Head of caudate nucleus (tissue), 42 donors: ENCODE data around the gene LRFN3.
"Not testable (repeated sequence)": the region's sequence is repeated elsewhere in the genome, so short reads cannot be mapped to it uniquely, and the experiment has no call there.

Source experiments
- DNase-seq, 42 donors: peaks; one replicate each; pipeline versions ENCODE4 v3.0.0 to v3.0.0-alpha.2; 2020 to 2021; ENCODE audit warnings: mixed read lengths in 7 of 42
- intact Hi-C: fragments of 100-400 bp; cut with DNase I; formaldehyde crosslinking; loops from one replicate; pipeline ENCODE4 v1.15.0; 2022

LRFN3 gene

GRCh38 chr19:35935911-35936737 lies at the start of gene LRFN3:
Gene LRFN3 (plus strand): TSS chr19:35936374. CDS start chr19:35939426, 3,052 bp downstream.
- DNase-seq, result peak; percentile 75 to 95 (median 86)
- intact Hi-C loops, result loop anchor here (2.0 to 10.0 kb wide), 2 partner anchors 53 to 191 kb away; partner anchors contain the start of genes IGFLR1, LIN37, PSENEN and U2AF1L4

- intact Hi-C loops, result no loop called here
Observed at GRCh38 chr19:35887197-35887596, 49.0 kb upstream of the LRFN3 start.

GRCh38 chr19:35888398-35888797 lies 47.8 kb upstream of the LRFN3 start:
- intact Hi-C loops, result no loop called here
- DNase-seq, result no peak

More at GRCh38 chr19:35887197-35887596, 49.0 kb upstream of the LRFN3 start:
- no peak for DNase-seq

GRCh38 chr19:35889370-35890112 lies 46.6 kb upstream of the LRFN3 start:
- DNase-seq, result no peak
- intact Hi-C loops, result no loop called here

GRCh38 chr19:35890113-35890650 lies 46.0 kb upstream of the LRFN3 start:
- DNase-seq, result no peak
- intact Hi-C loops, result no loop called here

- DNase-seq, intact Hi-C loops: not testable (repeated sequence)
Observed at GRCh38 chr19:35891819-35892218, 44.4 kb upstream of the LRFN3 start.

- intact Hi-C loops, result no loop called here
- no peak for DNase-seq
Observed at GRCh38 chr19:35894342-35894741, 41.8 kb upstream of the LRFN3 start.

GRCh38 chr19:35895911-35896642 lies 40.1 kb upstream of the LRFN3 start:
- intact Hi-C loops, result no loop called here
- DNase-seq, result no peak

GRCh38 chr19:35896643-35897040 lies 39.5 kb upstream of the LRFN3 start:
- no peak for DNase-seq
- intact Hi-C loops, result no loop called here

- DNase-seq, result no peak
- intact Hi-C loops, result no loop called here
Observed at GRCh38 chr19:35897706-35898451, 38.3 kb upstream of the LRFN3 start.

- no peak for DNase-seq
- intact Hi-C loops, result no loop called here
Observed at GRCh38 chr19:35898499-35898809, 37.7 kb upstream of the LRFN3 start.

GRCh38 chr19:35899547-35900214 lies 36.5 kb upstream of the LRFN3 start:
- intact Hi-C loops, result no loop called here
- peak; percentile 53 to 93 (median 82) for DNase-seq

- intact Hi-C loops, result no loop called here
- DNase-seq, result no peak
Observed at GRCh38 chr19:35901055-35901644, 35.0 kb upstream of the LRFN3 start.

GRCh38 chr19:35901854-35902661 lies 34.1 kb upstream of the LRFN3 start, which contains the start of gene HCST:
Gene HCST (plus strand): TSS chr19:35902529. CDS start chr19:35902594, 65 bp downstream.
- intact Hi-C loops, result no loop called here
- peak in 7 of 42 donors; percentile 23 to 47 (median 28) for DNase-seq

- intact Hi-C loops, result no loop called here
- no peak for DNase-seq
Observed at GRCh38 chr19:35902870-35903475, 33.2 kb upstream of the LRFN3 start.

GRCh38 chr19:35903550-35904179 lies 32.5 kb upstream of the LRFN3 start:
- intact Hi-C loops, result no loop called here
- DNase-seq, result peak; percentile 52 to 90 (median 77)
